CD4-positive, alpha-beta T cell (primary cell): ENCODE measurements around the gene MPHOSPH9. TPM values are rescaled to one million over a fixed set of nuclear protein-coding genes. Genes with fewer than 3 reads are reported as not detected.

ENCODE experiments used
- ATAC-seq: fragments of 200-7000 bp; cut with Tn5 transposase; one replicate; pipeline ENCODE4 v1.10.0; 2022; ENCODE audit warnings: mild to moderate bottlenecking; ENCODE audit not compliant: poor library complexity
- CTCF ChIA-PET: fragments of 350-600 bp; sonication (Branson Sonifier 250); formaldehyde crosslinking; loops from one replicate; lab custom pipeline; 2021; ENCODE audit warnings: antibody characterized with exemption, inconsistent platforms; lab: Charles Lee
- POLR2A ChIA-PET: fragments of 350-600 bp; sonication (Branson Sonifier 250); formaldehyde crosslinking; loops from one replicate; lab custom pipeline; 2021; ENCODE audit warnings: antibody characterized with exemption, inconsistent platforms; lab: Charles Lee
- DNase-seq, 14 experiments: peaks; one replicate each; pipeline ENCODE4 v3.0.0-alpha.2; 2013 to 2020; ENCODE audit warnings: mixed read lengths in 2 of 14
- H3K27ac ChIP-seq, 2 donors: one replicate each; pipeline versions ENCODE4 v1.5.1 to v1.7.0; 2013; ENCODE audit warnings: low read length in 2 of 2, low read depth in 1 of 2, mild to moderate bottlenecking in 1 of 2
- H3K27me3 ChIP-seq, 2 experiments: 1 replicate in 1 of 2; 2 replicates in 1 of 2; pipeline versions ENCODE4 v1.6.1 to v1.7.0; 2013; ENCODE audit warnings: low read length in 2 of 2, control low read depth in 1 of 2, mild to moderate bottlenecking in 1 of 2, moderate library complexity in 1 of 2; ENCODE audit not compliant: insufficient read depth in 2 of 2, control insufficient read depth in 1 of 2
- H3K36me3 ChIP-seq: one replicate; pipeline ENCODE4 v1.6.1; 2013; ENCODE audit warnings: low read length, control low read depth; ENCODE audit not compliant: insufficient read depth
- H3K4me1 ChIP-seq: one replicate; pipeline ENCODE4 v1.6.1; 2013; ENCODE audit warnings: low read length, control low read depth; ENCODE audit not compliant: insufficient read depth
- H3K4me3 ChIP-seq: one replicate; pipeline ENCODE4 v1.5.1; 2013; ENCODE audit warnings: mild to moderate bottlenecking, low read length, moderate library complexity
- H3K9me3 ChIP-seq, 2 experiments: 1 replicate in 1 of 2; 2 replicates in 1 of 2; pipeline versions ENCODE4 v1.6.1 to v1.7.0; 2013; ENCODE audit warnings: low read length in 2 of 2, mild to moderate bottlenecking in 2 of 2, control low read depth in 1 of 2, moderate library complexity in 1 of 2; ENCODE audit not compliant: control insufficient read depth in 1 of 2, insufficient read depth in 1 of 2
- H3K27ac Mint-ChIP-seq: one replicate; pipeline ENCODE4 v1.8.0; 2020; ENCODE audit warnings: mixed read lengths
- H3K27me3 Mint-ChIP-seq: one replicate; pipeline ENCODE4 v1.8.0; 2021; ENCODE audit warnings: mixed read lengths
- H3K36me3 Mint-ChIP-seq: one replicate; pipeline ENCODE4 v1.8.0; 2021; ENCODE audit warnings: low read depth, mixed read lengths
- H3K4me1 Mint-ChIP-seq: one replicate; pipeline ENCODE4 v1.8.0; 2021; ENCODE audit warnings: low read depth, mixed read lengths
- H3K4me3 Mint-ChIP-seq: one replicate; pipeline ENCODE4 v1.8.0; 2020; ENCODE audit warnings: mild to moderate bottlenecking, mixed read lengths
- H3K9me3 Mint-ChIP-seq: one replicate; pipeline ENCODE4 v1.8.0; 2020; ENCODE audit warnings: mixed read lengths
- CTCF ChIP-seq: fragments of 200-600 bp; IDR thresholded peaks from one replicate; pipeline ENCODE4 v1.8.0; 2022; ENCODE audit warnings: antibody characterized with exemption, mild to moderate bottlenecking
- intact Hi-C, 2 experiments: fragments of 100-400 bp; cut with DNase I in 1 of 2; cut with micrococcal nuclease in 1 of 2; formaldehyde crosslinking; loops; one replicate each; pipeline versions ENCODE4 v1.15.1 to v1.9.0; 2023 to 2025; cut with DNase I, micrococcal nuclease
- total RNA-seq, 174 experiments: library from RNA in 2 of 174; stranded (reverse) in 2 of 174; gene quantifications; one replicate each; pipeline ENCODE4 v1.2.3 and lab custom pipeline; 2021 to 2026

Gene MPHOSPH9
- total RNA-seq, 2 experiments from 2014 or later = 80.9 to 84.5 TPM

DNA sequence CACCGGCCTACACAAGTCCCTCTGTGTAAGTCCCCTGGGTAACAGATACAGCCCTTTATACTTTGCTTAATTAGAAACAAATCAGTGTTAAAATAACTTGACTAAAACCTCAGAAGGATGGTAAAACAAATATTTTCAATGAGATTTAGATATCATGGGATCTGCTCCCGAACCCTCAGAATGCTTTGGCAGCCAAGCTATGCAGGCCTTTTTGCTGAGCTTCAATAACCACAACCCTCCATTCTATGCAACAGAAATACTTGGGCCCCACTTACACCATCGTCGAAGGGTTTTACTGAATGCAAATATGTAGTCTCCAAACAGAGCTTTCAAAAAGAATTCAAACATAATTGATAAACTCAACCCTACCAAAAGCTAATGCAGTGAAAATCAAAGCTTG lies 52.8 kb downstream of the MPHOSPH9 start:
- DNase-seq (no peak), ATAC-seq (no peak)
- Histone ChIP-seq H3K27me3 (no peaks in the 10 kb centered on the region), H3K27ac (no peak overlapping the region), H3K4me1 (no peaks in the 10 kb centered on the region), H3K36me3 (peaks cover 48% of the 10 kb centered on the region), H3K4me3 (no peak overlapping the region), H3K9me3 (no peaks in the 10 kb centered on the region)
- H3K4me1 Mint-ChIP-seq = no peaks in the 10 kb centered on the region
- H3K4me3 Mint-ChIP-seq = no peak overlapping the region
- intact Hi-C loops = no loop called here
- H3K9me3 Mint-ChIP-seq = no peaks in the 10 kb centered on the region
- no peak overlapping the region for H3K27ac Mint-ChIP-seq
- ChIA-PET CTCF (no interaction called here), POLR2A (interaction anchor here (1.5 kb wide), 1 partner anchor 53 kb away, joined by 3 read pairs; the partner anchor contains the start of genes MPHOSPH9 and MTRFR)
- H3K27me3 Mint-ChIP-seq = no peaks in the 10 kb centered on the region
- no peak for TF ChIP-seq CTCF
- peaks cover 73% of the 10 kb centered on the region for H3K36me3 Mint-ChIP-seq

DNA sequence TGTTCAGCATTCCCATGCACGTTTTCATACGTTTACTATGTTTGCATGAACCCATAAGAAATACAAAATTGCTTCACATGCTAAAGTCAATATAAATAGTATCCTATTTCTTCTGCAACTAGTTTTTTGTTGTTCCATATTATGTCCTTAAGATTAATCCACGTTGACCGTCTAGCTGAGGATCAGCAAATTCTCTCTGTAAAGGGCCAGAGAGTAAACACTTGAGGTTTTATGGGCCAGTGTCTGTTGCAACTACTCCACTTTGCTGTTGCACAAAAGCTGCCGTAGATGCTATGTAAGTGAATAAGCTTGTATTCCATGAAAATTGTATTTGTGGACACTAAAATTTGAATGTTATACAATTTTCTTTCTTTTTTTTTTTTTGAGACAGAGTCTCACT lies 61.0 kb downstream of the MPHOSPH9 start:
- Mint-ChIP-seq H3K4me3 (no peak overlapping the region), H3K9me3 (no peaks in the 10 kb centered on the region), H3K27me3 (no peaks in the 10 kb centered on the region), H3K27ac (no peak overlapping the region), H3K4me1 (no peaks in the 10 kb centered on the region), H3K36me3 (peaks cover 61% of the 10 kb centered on the region)
- Histone ChIP-seq H3K27ac (no peak overlapping the region), H3K9me3 (no peaks in the 10 kb centered on the region), H3K4me1 (no peaks in the 10 kb centered on the region), H3K4me3 (no peak overlapping the region), H3K36me3 (peaks cover 29% of the 10 kb centered on the region), H3K27me3 (no peaks in the 10 kb centered on the region)
- ATAC-seq (no peak), DNase-seq (no peak)
- ChIA-PET POLR2A (no interaction called here), CTCF (interaction anchor here (0.6 to 1.6 kb wide), 2 partner anchors 11 to 72 kb away, joined by 3 to 5 read pairs; no protein-coding TSS in a partner anchor)
- intact Hi-C loops = no loop called here
- TF ChIP-seq CTCF = no peak

DNA sequence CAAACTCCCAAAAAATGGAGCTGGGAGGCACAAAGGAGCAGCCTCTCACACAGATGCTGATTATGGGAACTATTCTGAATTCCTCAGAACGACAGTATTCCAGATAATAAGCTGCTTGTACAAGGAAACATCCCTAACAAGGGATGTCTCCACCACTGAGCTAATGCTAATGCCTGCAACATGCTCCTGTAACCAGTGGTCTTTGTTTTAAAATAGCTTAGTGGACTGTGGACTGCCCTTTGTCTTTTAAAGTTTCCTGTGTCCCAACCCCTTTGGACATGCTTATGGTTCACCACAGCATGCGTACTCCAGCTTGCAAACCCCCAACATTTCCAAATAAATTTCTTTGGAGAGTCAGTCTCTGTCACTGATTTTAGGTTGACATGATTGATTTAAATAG lies 65.6 kb downstream of the MPHOSPH9 start:
- no peak overlapping the region for H3K4me3 ChIP-seq
- H3K36me3 ChIP-seq = peaks cover 41% of the 10 kb centered on the region
- Mint-ChIP-seq H3K36me3 (peaks cover 67% of the 10 kb centered on the region), H3K4me3 (no peak overlapping the region), H3K4me1 (no peaks in the 10 kb centered on the region), H3K9me3 (no peaks in the 10 kb centered on the region), H3K27ac (no peak overlapping the region), H3K27me3 (no peaks in the 10 kb centered on the region)
- ChIA-PET CTCF (no interaction called here), POLR2A (no interaction called here)
- no peak overlapping the region for H3K27ac ChIP-seq
- no peaks in the 10 kb centered on the region for H3K9me3 ChIP-seq
- ATAC-seq (no peak), DNase-seq (no peak)
- no peak for TF ChIP-seq CTCF
- H3K4me1 ChIP-seq = no peaks in the 10 kb centered on the region
- intact Hi-C loops = no loop called here
- no peaks in the 10 kb centered on the region for H3K27me3 ChIP-seq
